ENCODE results near the gene IGFLR1. TPM values are rescaled to one million over a fixed set of nuclear protein-coding genes. Genes with fewer than 3 reads are reported as not detected.

IGFLR1 gene
- total and polyA plus RNA-seq, 9 of the 15 experiments (the other 6 are each of a cell fraction or from before 2014, with no cell fraction given), result 1.0 to 14.3 (median 4.6) TPM

- TF ChIP-seq CUX1 (CRISPR knock-in tag; IDR thresholded peaks at IDR 0.05), result no peak
- 0 out of 2 replicates have a peak, but pooled peaks have one; percentile 3 for TF ChIP-seq CREB1 (IDR thresholded peaks at IDR 0.05)
- TF ChIP-seq CREB1 (CRISPR knock-in tag; IDR thresholded peaks at IDR 0.05), result peak; percentile 59
- TF ChIP-seq MED1 (CRISPR knock-in tag; IDR thresholded peaks at IDR 0.05; ENCODE audit: borderline replicate concordance), result no peak
- TF ChIP-seq TCF7 (IDR thresholded peaks at IDR 0.05; ENCODE audit: borderline replicate concordance), result 0 out of 2 replicates have a peak, but pooled peaks have one; percentile 56
- no peak for TF ChIP-seq ERF (CRISPR knock-in tag; IDR thresholded peaks at IDR 0.05)
- peak; percentile 87 for TF ChIP-seq SP1 (CRISPR knock-in tag; IDR thresholded peaks at IDR 0.05)
- TF ChIP-seq ZNF143 (CRISPR knock-in tag; IDR thresholded peaks at IDR 0.05), result peak; percentile 89
- TF ChIP-seq THAP7 (CRISPR knock-in tag; IDR thresholded peaks at IDR 0.05), result peak; percentile 90
- no peak for TF ChIP-seq PCBP2 (IDR thresholded peaks at IDR 0.05; ENCODE audit: low read depth, low read length, poor library complexity, severe bottlenecking)
- TF ChIP-seq KDM4B (IDR thresholded peaks at IDR 0.05; ENCODE audit: borderline replicate concordance in 2 of 2, low read depth in 1 of 2), result peak in 1 of 2 experiments; percentile 46; a peak in 1 of 4 replicates
- TF ChIP-seq LEF1 (IDR thresholded peaks at IDR 0.05), result peak; percentile 54
- TF ChIP-seq E2F1 (CRISPR knock-in tag; IDR thresholded peaks at IDR 0.05), result 0 out of 2 replicates have a peak, but pooled peaks have one; percentile 42
- no peak for TF ChIP-seq ATF4 (CRISPR knock-in tag; IDR thresholded peaks at IDR 0.05)
- TF ChIP-seq FOXK2 (conservative IDR thresholded peaks at IDR 0.05 in 1 of 2, IDR thresholded peaks at IDR 0.05 in 1 of 2; ENCODE audit: low read depth in 2 of 2), result 0 out of 4 replicates have a peak, but pooled peaks of 1 of the 2 experiments have one; percentile 38
- TF ChIP-seq ETS1 (conservative IDR thresholded peaks at IDR 0.05; ENCODE audit: control insufficient read depth, low read depth, low read length), result peak; percentile 65
These were observed 15.7 kb upstream of the IGFLR1 start, which contains the start of gene PROSER3 (continued) for GRCh38 chr19:35757749-35758608.
